Activated naive CD4-positive, alpha-beta T cell treated with Interleukin-2 at 50 U/mL for 16 hours (primary cell): ENCODE data around the gene CEP164.

Experiments used
- DNase-seq: peaks from one replicate; pipeline ENCODE4 v3.0.0-alpha.2; 2020

Gene CEP164

GRCh38 chr11:117424781-117425180 lies 97.1 kb downstream of the CEP164 start:
- DNase-seq = no peak

GRCh38 chr11:117425679-117426296 lies 98.1 kb downstream of the CEP164 start:
- no peak for DNase-seq

DNA sequence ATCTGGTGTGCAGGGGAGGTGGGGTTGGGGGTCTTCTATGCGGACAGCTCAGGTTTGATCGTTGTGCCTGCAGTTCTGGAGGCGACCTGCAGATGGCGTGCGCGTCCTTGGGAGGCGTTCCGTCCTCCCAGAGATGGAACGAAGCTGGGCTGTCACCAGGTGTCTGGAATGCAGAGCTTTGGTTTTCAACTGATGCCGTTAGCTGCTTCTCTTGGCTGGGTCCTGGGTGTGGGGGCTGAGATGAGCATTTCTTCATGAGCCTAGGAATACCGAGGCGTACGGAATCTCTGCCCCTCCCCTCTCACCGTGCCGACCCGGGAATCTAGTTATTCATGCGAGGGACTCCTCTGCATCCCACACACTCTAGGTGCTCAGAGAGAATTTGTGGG lies 98.6 kb downstream of the CEP164 start:
- DNase-seq = peak; percentile 73

- no peak for DNase-seq
These were observed 99.3 kb downstream of the CEP164 start for GRCh38 chr11:117426941-117427340.

GRCh38 chr11:117427356-117427874 lies 99.8 kb downstream of the CEP164 start:
- no peak for DNase-seq

DNA sequence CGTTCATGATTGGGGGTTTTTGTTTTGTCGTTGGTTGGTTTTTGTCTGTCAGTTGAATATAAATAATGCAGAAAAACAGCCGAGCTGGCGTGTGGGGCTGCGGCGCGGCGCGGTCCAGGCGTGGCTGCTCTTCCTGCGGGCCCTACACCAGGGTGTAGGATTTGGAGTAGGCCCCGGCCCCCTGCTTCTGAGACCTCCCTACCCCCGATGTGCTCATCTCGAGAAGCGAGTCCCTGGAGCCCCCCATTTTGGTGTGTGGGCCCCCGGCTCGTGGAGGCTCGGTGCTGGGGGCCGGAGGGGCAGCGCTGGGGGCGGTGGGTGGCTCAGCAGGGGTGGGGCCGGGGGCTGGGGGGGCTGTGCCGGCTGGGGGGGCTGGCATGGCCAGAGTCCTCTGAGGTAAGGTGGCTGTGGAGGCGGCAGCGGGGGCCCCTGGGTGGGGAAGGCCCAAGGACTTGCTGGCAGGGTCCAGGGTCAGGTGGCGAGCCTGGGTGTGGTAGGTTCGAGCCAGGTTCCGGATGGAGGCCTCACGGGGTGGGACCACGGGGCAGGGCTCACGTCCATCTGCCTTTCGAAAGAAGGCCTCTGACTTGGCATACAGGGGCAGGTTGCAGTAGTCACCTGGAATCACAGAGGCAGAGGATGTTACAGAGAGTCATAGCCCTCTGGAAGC lies 100.7 kb downstream of the CEP164 start:
- DNase-seq = no peak

DNA sequence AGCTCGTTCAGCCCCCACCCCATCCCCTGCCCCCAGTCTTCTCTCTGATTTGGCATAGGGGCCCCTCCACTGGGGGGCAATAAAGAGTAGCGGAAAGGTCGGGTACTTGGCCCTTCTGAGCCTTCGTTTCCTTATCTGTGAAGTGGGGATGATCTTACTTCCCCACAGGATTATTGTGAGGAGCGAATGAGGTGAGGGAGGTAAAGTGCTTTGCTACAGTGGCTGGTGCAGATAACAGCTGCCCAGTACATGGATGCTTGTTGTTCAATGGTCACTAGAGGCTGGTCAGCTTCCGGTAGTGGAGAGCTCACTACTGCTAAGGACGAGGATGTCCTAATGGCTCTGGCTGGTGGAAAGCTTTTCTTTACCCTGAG lies 101.2 kb downstream of the CEP164 start:
- no peak for DNase-seq

- no peak for DNase-seq
These were observed 102.8 kb downstream of the CEP164 start for GRCh38 chr11:117430293-117430955.

GRCh38 chr11:117431436-117431835 lies 103.8 kb downstream of the CEP164 start:
- no peak for DNase-seq

DNA sequence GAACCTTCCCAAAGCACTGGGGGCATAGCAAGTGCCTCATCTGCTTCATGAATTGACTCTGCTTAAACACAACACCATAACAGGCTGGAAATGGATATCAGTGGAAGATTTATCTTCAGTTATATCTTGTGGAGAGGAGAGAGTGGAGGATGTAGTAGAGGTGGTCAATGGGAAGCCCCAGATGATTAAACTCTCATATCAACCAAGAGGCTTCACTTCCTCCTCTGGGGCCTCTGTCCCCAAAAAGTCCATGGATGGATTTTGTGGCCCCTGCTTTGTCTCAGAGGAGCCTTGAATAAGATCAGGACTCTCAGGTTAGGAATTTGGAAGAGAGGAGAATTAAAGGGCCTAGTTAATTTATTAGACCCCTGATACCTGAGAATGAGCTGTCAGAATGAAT lies 106.1 kb downstream of the CEP164 start:
- no peak for DNase-seq

DNA sequence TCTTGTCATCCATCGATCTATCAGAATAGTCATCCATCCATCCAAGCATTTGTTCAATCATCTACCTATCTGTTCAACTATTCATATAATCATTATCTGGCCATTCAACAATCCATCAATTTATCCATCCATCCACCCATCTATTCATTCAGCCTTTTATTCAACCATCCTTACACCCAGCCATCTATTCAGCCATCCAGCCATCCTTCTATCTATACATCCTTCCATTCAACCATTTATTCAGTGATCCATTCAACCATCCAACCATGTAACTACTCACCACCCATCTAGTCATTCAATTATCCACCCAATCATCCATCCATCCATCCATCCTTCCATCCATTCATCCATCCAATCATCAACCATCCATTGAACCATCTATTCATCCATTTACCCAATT lies 106.8 kb downstream of the CEP164 start:
- no peak for DNase-seq

- DNase-seq = no peak
These were observed 107.7 kb downstream of the CEP164 start for GRCh38 chr11:117435326-117435725.

GRCh38 chr11:117437041-117437790 lies 109.6 kb downstream of the CEP164 start:
- no peak for DNase-seq

GRCh38 chr11:117437791-117438130 lies 110.1 kb downstream of the CEP164 start:
- no peak for DNase-seq

DNA sequence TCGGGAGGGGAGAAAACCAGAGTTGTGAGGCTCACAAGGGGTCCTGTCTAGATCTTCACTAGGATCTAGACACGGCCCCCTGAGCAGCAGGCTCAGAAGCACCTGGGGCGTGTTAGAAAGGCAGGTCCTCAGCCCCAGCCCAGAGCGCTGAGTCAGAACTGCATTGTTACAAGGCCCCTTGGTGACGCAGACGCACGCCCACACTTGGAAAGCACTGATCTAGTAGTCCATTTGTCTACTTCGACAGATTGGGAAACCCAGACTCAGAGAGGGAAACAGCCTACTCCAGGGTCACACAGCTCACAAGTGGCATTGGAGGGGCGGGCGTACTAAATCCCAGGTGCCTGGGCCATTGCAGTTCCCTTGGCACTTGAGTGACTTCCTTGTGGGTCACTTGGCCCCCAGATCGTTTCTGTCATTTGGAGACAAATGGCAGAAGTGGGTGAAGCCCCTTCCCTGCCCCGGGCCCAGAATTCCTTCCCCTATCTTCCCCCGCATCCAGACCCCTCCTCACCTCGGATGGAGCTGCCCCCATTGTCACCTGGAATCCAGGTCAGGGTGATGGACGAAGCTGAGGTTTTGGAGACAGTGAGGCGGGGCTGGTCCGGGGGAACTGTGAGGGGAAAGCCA lies 110.8 kb downstream of the CEP164 start:
- peak; percentile 45 for DNase-seq

DNA sequence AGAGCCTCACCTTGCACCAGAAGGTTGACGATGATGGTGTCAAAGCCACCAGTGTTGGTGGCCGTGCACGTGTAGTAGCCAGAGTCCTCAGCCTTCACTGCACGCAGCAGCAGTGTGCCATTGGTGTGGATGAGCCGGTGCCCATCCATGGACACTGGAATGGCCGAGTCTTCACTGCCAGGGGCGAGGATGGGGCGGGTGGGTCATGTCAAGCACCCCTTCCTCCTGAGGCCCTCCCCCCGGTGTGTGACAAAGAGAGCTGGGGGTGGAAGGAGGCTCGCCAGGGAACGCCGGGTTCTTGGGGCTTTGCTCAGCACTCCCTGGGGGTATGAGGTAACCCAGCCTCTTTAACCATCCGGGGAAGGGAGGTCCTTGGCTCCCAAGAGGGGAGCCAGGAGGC lies 111.6 kb downstream of the CEP164 start:
- DNase-seq = no peak

DNA sequence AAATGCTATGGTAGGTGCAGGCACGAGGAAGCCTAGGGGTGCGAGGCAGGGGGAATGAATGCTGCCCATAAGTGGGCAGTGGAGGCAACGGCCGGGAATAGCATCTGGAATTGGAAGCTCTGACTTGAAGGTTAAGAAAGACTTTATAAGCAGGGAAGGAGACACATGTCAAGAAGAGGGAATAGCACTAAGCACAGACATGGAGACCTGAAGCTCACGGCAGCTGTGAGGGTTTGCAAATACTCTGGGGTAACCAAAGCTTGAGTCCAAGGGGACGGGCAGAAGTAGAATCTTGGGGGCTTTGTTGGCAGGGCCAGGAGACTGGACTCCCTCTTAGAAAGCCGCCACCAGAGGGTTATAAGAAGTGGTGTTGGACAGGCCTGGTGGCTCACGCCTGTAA lies 112.6 kb downstream of the CEP164 start:
- no peak for DNase-seq

GRCh38 chr11:117441146-117441975 lies 113.7 kb downstream of the CEP164 start:
- no peak for DNase-seq

GRCh38 chr11:117442049-117442868 lies 114.6 kb downstream of the CEP164 start:
- DNase-seq = no peak

DNA sequence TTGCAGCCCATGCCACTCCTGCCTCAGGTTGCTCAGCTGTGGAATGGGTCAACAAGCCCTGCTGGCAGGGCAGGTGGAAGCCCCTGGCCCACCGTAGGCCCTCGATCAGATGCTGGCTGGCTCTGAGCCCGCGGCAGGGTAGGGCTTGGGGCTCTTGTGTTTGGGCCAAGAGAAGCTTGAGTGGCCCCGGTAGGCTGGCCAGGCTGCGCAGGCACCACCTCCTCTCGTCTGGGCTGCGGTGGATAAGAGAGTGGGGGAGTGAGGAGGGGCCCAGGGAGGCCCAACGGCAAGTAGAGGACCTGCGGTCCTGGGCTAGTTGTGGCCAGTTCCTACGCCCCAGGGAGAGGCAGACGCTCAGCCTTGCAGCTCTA lies 115.2 kb downstream of the CEP164 start:
- no peak for DNase-seq
